Measurements from ENCODE around the gene NKX2-4.
"Not testable (repeated sequence)": the region's sequence is repeated elsewhere in the genome, so short reads cannot be mapped to it uniquely, and the experiment has no call there.

NKX2-4 gene

GRCh38 chr20:21393816-21394519, 3.4 kb downstream of the NKX2-4 start:
- DNase-seq (ENCODE audit: low spot score) = no peak

GRCh38 chr20:21393166-21393565, 4.2 kb downstream of the NKX2-4 start:
- DNase-seq (ENCODE audit: low spot score) = no peak

- DNase-seq (ENCODE audit: low spot score) = no peak
Measured at GRCh38 chr20:21391972-21392352, 5.4 kb downstream of the NKX2-4 start.

- no peak for DNase-seq (ENCODE audit: low spot score)
Measured at GRCh38 chr20:21391185-21391971, 5.9 kb downstream of the NKX2-4 start.

GRCh38 chr20:21390768-21391167, 6.6 kb downstream of the NKX2-4 start:
- no peak for DNase-seq (ENCODE audit: low spot score)

GRCh38 chr20:21389368-21389767, 8.0 kb downstream of the NKX2-4 start:
- no peak for DNase-seq (ENCODE audit: low spot score)

- DNase-seq (ENCODE audit: low spot score) = no peak
Measured at GRCh38 chr20:21388566-21388965, 8.8 kb downstream of the NKX2-4 start.

GRCh38 chr20:21387528-21387927, 9.8 kb downstream of the NKX2-4 start:
- DNase-seq (ENCODE audit: low spot score) = no peak

- no peak for DNase-seq (ENCODE audit: low spot score)
Measured at GRCh38 chr20:21386111-21386510, 11.2 kb downstream of the NKX2-4 start.

- DNase-seq (ENCODE audit: low spot score) = no peak
Measured at GRCh38 chr20:21384308-21384892, 12.9 kb downstream of the NKX2-4 start.

GRCh38 chr20:21381619-21382018, 15.7 kb downstream of the NKX2-4 start:
- no peak for DNase-seq (ENCODE audit: low spot score)

- DNase-seq (ENCODE audit: low spot score) = no peak
Measured at GRCh38 chr20:21380711-21381110, 16.6 kb downstream of the NKX2-4 start.

GRCh38 chr20:21378259-21378658, 19.1 kb downstream of the NKX2-4 start:
- DNase-seq (ENCODE audit: low spot score) = no peak

GRCh38 chr20:21377701-21378100, 19.6 kb downstream of the NKX2-4 start:
- no peak for DNase-seq (ENCODE audit: low spot score)

GRCh38 chr20:21376626-21377025, 20.7 kb downstream of the NKX2-4 start:
- DNase-seq (ENCODE audit: low spot score) = no peak

GRCh38 chr20:21373436-21373835, 23.9 kb downstream of the NKX2-4 start:
- no peak for DNase-seq (ENCODE audit: low spot score)

- DNase-seq (ENCODE audit: low spot score) = no peak
Measured at GRCh38 chr20:21372016-21372415, 25.3 kb downstream of the NKX2-4 start.

GRCh38 chr20:21371193-21371592, 26.1 kb downstream of the NKX2-4 start:
- DNase-seq (ENCODE audit: low spot score) = no peak

- no peak for DNase-seq (ENCODE audit: low spot score)
Measured at GRCh38 chr20:21368791-21369190, 28.5 kb downstream of the NKX2-4 start.

- DNase-seq (ENCODE audit: low spot score) = not testable (repeated sequence)
Measured at GRCh38 chr20:21366273-21366672, 31.1 kb downstream of the NKX2-4 start.

- DNase-seq (ENCODE audit: low spot score) = no peak
Measured at GRCh38 chr20:21365771-21366170, 31.6 kb downstream of the NKX2-4 start.

GRCh38 chr20:21364413-21364812, 32.9 kb downstream of the NKX2-4 start:
- no peak for DNase-seq (ENCODE audit: low spot score)

- DNase-seq (ENCODE audit: low spot score) = no peak
Measured at GRCh38 chr20:21361266-21361665, 36.1 kb downstream of the NKX2-4 start.
